SK-N-SH treated with all-trans-retinoic acid at 6 μM for 48 hours (cell line): ENCODE measurements around the gene PSME2.

Experiments
- BACH2 ChIP-seq: fragments of 250-450 bp; sonication (Bioruptor Pico); IDR thresholded peaks from 2 replicates; pipeline ENCODE4 v1.9.0; 2021; ENCODE audit warnings: mild to moderate bottlenecking, borderline replicate concordance
- CSDC2 ChIP-seq: fragments of 250-450 bp; sonication (Bioruptor Pico); IDR thresholded peaks from 2 replicates; pipeline ENCODE4 v1.5.0; 2020; ENCODE audit warnings: mild to moderate bottlenecking, moderate library complexity
- ESRRG ChIP-seq: fragments of 250-450 bp; sonication (Bioruptor Pico); IDR thresholded peaks from 2 replicates; pipeline ENCODE4 v1.6.1; 2021; ENCODE audit warnings: mild to moderate bottlenecking
- PATZ1 ChIP-seq: fragments of 250-450 bp; sonication (Bioruptor Pico); IDR thresholded peaks from 2 replicates; pipeline ENCODE4 v1.8.0; 2020; ENCODE audit warnings: mild to moderate bottlenecking, moderate library complexity, borderline replicate concordance
- RARB ChIP-seq: fragments of 250-450 bp; sonication (Bioruptor Pico); IDR thresholded peaks from 2 replicates; pipeline ENCODE4 v1.8.0; 2021; ENCODE audit warnings: mild to moderate bottlenecking, moderate library complexity
- TCF4 ChIP-seq: fragments of 250-450 bp; sonication (Bioruptor Pico); IDR thresholded peaks from 2 replicates; pipeline ENCODE4 v1.8.0; 2021; ENCODE audit warnings: mild to moderate bottlenecking, moderate library complexity, borderline replicate concordance
- TOX ChIP-seq: fragments of 250-450 bp; sonication (Bioruptor Pico); IDR thresholded peaks from 2 replicates; pipeline ENCODE4 v1.8.0; 2021; ENCODE audit warnings: mild to moderate bottlenecking, moderate library complexity, borderline replicate concordance
- ZFP30 ChIP-seq: fragments of 450-650 bp; formaldehyde crosslinking; IDR thresholded peaks from 2 replicates; pipeline ENCODE4 v1.5.0; 2022; ENCODE audit warnings: mild to moderate bottlenecking, moderate library complexity
- ZNF565 ChIP-seq: fragments of 450-650 bp; formaldehyde crosslinking; conservative IDR thresholded peaks from 2 replicates; pipeline ENCODE4 v1.5.0; 2020; ENCODE audit warnings: low read depth, mild to moderate bottlenecking, moderate library complexity
- ZNF70 ChIP-seq: fragments of 450-650 bp; formaldehyde crosslinking; IDR thresholded peaks from 2 replicates; pipeline ENCODE4 v1.5.0; 2020; ENCODE audit warnings: mild to moderate bottlenecking, moderate library complexity

GRCh38 chr14:24110523-24110922 lies 35.9 kb downstream of the PSME2 start:
- TF ChIP-seq PATZ1 (CRISPR knock-in tag) (no peak), ZFP30 (CRISPR knock-in tag) (no peak), ZNF565 (CRISPR knock-in tag) (no peak), TOX (CRISPR knock-in tag) (no peak), BACH2 (CRISPR knock-in tag) (no peak), ESRRG (CRISPR knock-in tag) (no peak), RARB (CRISPR knock-in tag) (no peak), CSDC2 (CRISPR knock-in tag) (no peak), ZNF70 (CRISPR knock-in tag) (no peak), TCF4 (no peak)
